SK-N-SH treated with all-trans-retinoic acid at 6 μM for 48 hours (cell line): ENCODE measurements around the gene FZD1.

Experiments
- ATAC-seq: fragments of 200-7000 bp; cut with Tn5 transposase; 3 replicates; pipeline ENCODE4 v1.9.1; 2020; ENCODE audit warnings: mild to moderate bottlenecking, moderate library complexity
- ARNTL ChIP-seq: fragments of 450-650 bp; formaldehyde crosslinking; IDR thresholded peaks from 2 replicates; pipeline ENCODE4 v1.5.0; 2020; ENCODE audit warnings: low read depth, mild to moderate bottlenecking, moderate library complexity, borderline replicate concordance
- BACH2 ChIP-seq: fragments of 250-450 bp; sonication (Bioruptor Pico); IDR thresholded peaks from 2 replicates; pipeline ENCODE4 v1.9.0; 2021; ENCODE audit warnings: mild to moderate bottlenecking, borderline replicate concordance
- CREB5 ChIP-seq: fragments of 250-450 bp; sonication (Bioruptor Pico); IDR thresholded peaks from 2 replicates; pipeline ENCODE4 v1.5.1; 2020; ENCODE audit warnings: low read depth, mild to moderate bottlenecking, moderate library complexity
- CSDC2 ChIP-seq: fragments of 250-450 bp; sonication (Bioruptor Pico); IDR thresholded peaks from 2 replicates; pipeline ENCODE4 v1.5.0; 2020; ENCODE audit warnings: mild to moderate bottlenecking, moderate library complexity
- CSRNP3 ChIP-seq: fragments of 250-450 bp; sonication (Bioruptor Pico); IDR thresholded peaks from 2 replicates; pipeline ENCODE4 v1.5.1; 2021; ENCODE audit warnings: mild to moderate bottlenecking, moderate library complexity
- ESRRG ChIP-seq: fragments of 250-450 bp; sonication (Bioruptor Pico); IDR thresholded peaks from 2 replicates; pipeline ENCODE4 v1.6.1; 2021; ENCODE audit warnings: mild to moderate bottlenecking
- GLIS3 ChIP-seq: fragments of 250-450 bp; sonication (Bioruptor Pico); IDR thresholded peaks from 2 replicates; pipeline ENCODE4 v1.5.0; 2020; ENCODE audit warnings: mild to moderate bottlenecking, moderate library complexity
- ISL1 ChIP-seq: fragments of 250-450 bp; sonication (Bioruptor Pico); IDR thresholded peaks from 2 replicates; pipeline ENCODE4 v2.1.2; 2022; ENCODE audit warnings: mild to moderate bottlenecking, moderate library complexity
- OSR1 ChIP-seq: fragments of 250-450 bp; sonication (Bioruptor Pico); IDR thresholded peaks from 2 replicates; pipeline ENCODE4 v1.8.0; 2022; ENCODE audit warnings: moderate library complexity, mild to moderate bottlenecking, inconsistent platforms
- PATZ1 ChIP-seq: fragments of 250-450 bp; sonication (Bioruptor Pico); IDR thresholded peaks from 2 replicates; pipeline ENCODE4 v1.8.0; 2020; ENCODE audit warnings: mild to moderate bottlenecking, moderate library complexity, borderline replicate concordance
- POU6F1 ChIP-seq: fragments of 250-450 bp; sonication (Bioruptor Pico); IDR thresholded peaks from 2 replicates; pipeline ENCODE4 v1.8.0; 2021; ENCODE audit warnings: low read depth, mild to moderate bottlenecking, moderate library complexity, borderline replicate concordance
- PPARA ChIP-seq: fragments of 250-450 bp; sonication (Bioruptor Pico); IDR thresholded peaks from 2 replicates; pipeline ENCODE4 v1.5.0; 2020; ENCODE audit warnings: mild to moderate bottlenecking, borderline replicate concordance
- RARB ChIP-seq: fragments of 250-450 bp; sonication (Bioruptor Pico); IDR thresholded peaks from 2 replicates; pipeline ENCODE4 v1.8.0; 2021; ENCODE audit warnings: mild to moderate bottlenecking, moderate library complexity
- SNAI2 ChIP-seq: fragments of 250-450 bp; sonication (Bioruptor Pico); IDR thresholded peaks from 2 replicates; pipeline ENCODE4 v1.5.0; 2020; ENCODE audit warnings: mild to moderate bottlenecking, moderate library complexity
- TCF4 ChIP-seq: fragments of 250-450 bp; sonication (Bioruptor Pico); IDR thresholded peaks from 2 replicates; pipeline ENCODE4 v1.8.0; 2021; ENCODE audit warnings: mild to moderate bottlenecking, moderate library complexity, borderline replicate concordance
- TOX ChIP-seq: fragments of 250-450 bp; sonication (Bioruptor Pico); IDR thresholded peaks from 2 replicates; pipeline ENCODE4 v1.8.0; 2021; ENCODE audit warnings: mild to moderate bottlenecking, moderate library complexity, borderline replicate concordance
- TSHZ2 ChIP-seq: fragments of 250-450 bp; sonication (Bioruptor Pico); IDR thresholded peaks from 2 replicates; pipeline ENCODE4 v1.5.0; 2020; ENCODE audit warnings: mild to moderate bottlenecking, moderate library complexity
- ZC3H10 ChIP-seq: fragments of 250-450 bp; sonication (Bioruptor Pico); IDR thresholded peaks from 2 replicates; pipeline ENCODE4 v1.5.1; 2021; ENCODE audit warnings: mild to moderate bottlenecking, moderate library complexity
- ZFP3 ChIP-seq: fragments of 250-450 bp; sonication (Bioruptor Pico); IDR thresholded peaks from 2 replicates; pipeline ENCODE4 v1.5.0; 2020; ENCODE audit warnings: mild to moderate bottlenecking, moderate library complexity
- ZFP30 ChIP-seq: fragments of 450-650 bp; formaldehyde crosslinking; IDR thresholded peaks from 2 replicates; pipeline ENCODE4 v1.5.0; 2022; ENCODE audit warnings: mild to moderate bottlenecking, moderate library complexity
- ZNF565 ChIP-seq: fragments of 450-650 bp; formaldehyde crosslinking; conservative IDR thresholded peaks from 2 replicates; pipeline ENCODE4 v1.5.0; 2020; ENCODE audit warnings: low read depth, mild to moderate bottlenecking, moderate library complexity
- ZNF70 ChIP-seq: fragments of 450-650 bp; formaldehyde crosslinking; IDR thresholded peaks from 2 replicates; pipeline ENCODE4 v1.5.0; 2020; ENCODE audit warnings: mild to moderate bottlenecking, moderate library complexity
- ZNF8 ChIP-seq: fragments of 450-650 bp; formaldehyde crosslinking; IDR thresholded peaks from 2 replicates; pipeline ENCODE4 v1.5.0; 2020; ENCODE audit warnings: mild to moderate bottlenecking, moderate library complexity

Gene FZD1

GRCh38 chr7:91287371-91288084, 23.3 kb downstream of the FZD1 start:
- TF ChIP-seq ISL1 = no peak
- TF ChIP-seq BACH2 = no peak
- peak; percentile 43; the same call in 2 of the 3 replicates for ATAC-seq

- no peak for TF ChIP-seq CSDC2 (CRISPR knock-in tag)
- TF ChIP-seq TSHZ2 (CRISPR knock-in tag) = no peak
- TF ChIP-seq POU6F1 (CRISPR knock-in tag) = no peak
- TF ChIP-seq ZNF565 (CRISPR knock-in tag) = no peak
- TF ChIP-seq ARNTL = no peak
- no peak for TF ChIP-seq SNAI2 (CRISPR knock-in tag)
- no peak for TF ChIP-seq TCF4 (CRISPR knock-in tag)
- TF ChIP-seq OSR1 (CRISPR knock-in tag) = no peak
- no peak for TF ChIP-seq ZC3H10
- TF ChIP-seq CSRNP3 = no peak
- TF ChIP-seq GLIS3 (CRISPR knock-in tag) = no peak
- no peak for TF ChIP-seq PATZ1 (CRISPR knock-in tag)
- no peak for TF ChIP-seq PPARA (CRISPR knock-in tag)
- no peak for TF ChIP-seq CREB5 (CRISPR knock-in tag)
- no peak for TF ChIP-seq RARB
- TF ChIP-seq ISL1 = no peak
- no peak for TF ChIP-seq ZNF8
- TF ChIP-seq TOX (CRISPR knock-in tag) = no peak
- no peak for TF ChIP-seq ZFP3 (CRISPR knock-in tag)
- ATAC-seq = peak; percentile 63
Measured at GRCh38 chr7:91288208-91288824, 24.1 kb downstream of the FZD1 start.

GRCh38 chr7:91289633-91290254, 25.5 kb downstream of the FZD1 start:
- ATAC-seq = no peak
- TF ChIP-seq ESRRG (CRISPR knock-in tag) (no peak), ZC3H10 (no peak), ZNF8 (no peak), POU6F1 (CRISPR knock-in tag) (no peak), RARB (no peak), TCF4 (CRISPR knock-in tag) (no peak), ZFP30 (CRISPR knock-in tag) (no peak), TOX (CRISPR knock-in tag) (no peak), ZFP3 (CRISPR knock-in tag) (no peak), CSDC2 (CRISPR knock-in tag) (no peak), ZNF565 (CRISPR knock-in tag) (no peak), SNAI2 (CRISPR knock-in tag) (no peak), CSRNP3 (no peak), ZNF70 (no peak), GLIS3 (CRISPR knock-in tag) (no peak)
